ENCODE results near the gene PRL. TPM values are rescaled to one million over a fixed set of nuclear protein-coding genes. Genes with fewer than 3 reads are reported as not detected.

The PRL gene
- total and polyA plus RNA-seq, 12 donors, result not detected

DNA sequence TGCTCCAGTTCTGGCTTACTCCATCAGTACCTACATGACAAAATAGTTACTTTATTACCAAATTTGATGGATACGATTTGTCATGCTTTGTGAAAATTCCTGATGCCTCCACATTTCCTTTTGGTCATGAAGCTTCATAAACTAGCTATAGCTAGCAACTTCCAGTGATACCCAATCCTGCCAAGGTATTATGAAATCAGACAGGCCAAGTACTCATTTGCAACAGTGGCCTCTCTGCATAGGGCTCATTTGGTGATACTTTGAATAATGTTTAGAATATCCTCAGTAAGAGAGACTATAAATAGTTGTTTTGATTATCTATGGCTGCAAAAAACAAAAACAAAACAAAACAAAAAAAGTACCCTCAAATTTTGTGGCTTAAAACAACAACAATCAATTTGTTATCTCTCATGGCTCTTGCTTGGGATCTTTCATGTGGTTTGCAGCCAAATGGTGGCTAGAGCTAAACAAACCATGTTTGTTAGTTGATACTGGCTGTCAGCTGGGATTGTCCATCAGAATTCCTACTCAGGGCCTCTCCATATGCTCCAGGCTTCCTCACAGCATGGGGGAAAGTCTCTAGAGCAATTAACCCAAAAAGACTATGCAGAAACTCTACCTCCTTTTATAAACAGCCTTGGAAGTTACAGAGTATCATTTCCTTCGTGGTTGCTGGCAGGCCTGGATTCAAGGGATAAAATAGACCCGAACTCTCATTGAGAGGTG, 10.1 kb upstream of the PRL start:
- Histone ChIP-seq H3K36me3 (no peaks in the 10 kb centered on the region), H3K4me3 (no peak overlapping the region), H3K4me1 (no peaks in the 10 kb centered on the region), H3K27me3 (no peaks in the 10 kb centered on the region), H3K27ac (no peak overlapping the region), H3K9me3 (peaks cover 0 to 20% (median 4%) of the 10 kb centered on the region in 11 donors)
- TF ChIP-seq, protein P1, sequence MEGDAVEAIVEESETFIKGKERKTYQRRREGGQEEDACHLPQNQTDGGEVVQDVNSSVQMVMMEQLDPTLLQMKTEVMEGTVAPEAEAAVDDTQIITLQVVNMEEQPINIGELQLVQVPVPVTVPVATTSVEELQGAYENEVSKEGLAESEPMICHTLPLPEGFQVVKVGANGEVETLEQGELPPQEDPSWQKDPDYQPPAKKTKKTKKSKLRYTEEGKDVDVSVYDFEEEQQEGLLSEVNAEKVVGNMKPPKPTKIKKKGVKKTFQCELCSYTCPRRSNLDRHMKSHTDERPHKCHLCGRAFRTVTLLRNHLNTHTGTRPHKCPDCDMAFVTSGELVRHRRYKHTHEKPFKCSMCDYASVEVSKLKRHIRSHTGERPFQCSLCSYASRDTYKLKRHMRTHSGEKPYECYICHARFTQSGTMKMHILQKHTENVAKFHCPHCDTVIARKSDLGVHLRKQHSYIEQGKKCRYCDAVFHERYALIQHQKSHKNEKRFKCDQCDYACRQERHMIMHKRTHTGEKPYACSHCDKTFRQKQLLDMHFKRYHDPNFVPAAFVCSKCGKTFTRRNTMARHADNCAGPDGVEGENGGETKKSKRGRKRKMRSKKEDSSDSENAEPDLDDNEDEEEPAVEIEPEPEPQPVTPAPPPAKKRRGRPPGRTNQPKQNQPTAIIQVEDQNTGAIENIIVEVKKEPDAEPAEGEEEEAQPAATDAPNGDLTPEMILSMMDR (IDR thresholded peaks at IDR 0.05), result no peak
- no peak for ATAC-seq
- 84 to 87% methylated on average over 3 of the region's 3 CpGs for WGBS, 2 donors
- intact Hi-C loops (cut with DNase I), result no loop called here
- no peak for DNase-seq

DNA sequence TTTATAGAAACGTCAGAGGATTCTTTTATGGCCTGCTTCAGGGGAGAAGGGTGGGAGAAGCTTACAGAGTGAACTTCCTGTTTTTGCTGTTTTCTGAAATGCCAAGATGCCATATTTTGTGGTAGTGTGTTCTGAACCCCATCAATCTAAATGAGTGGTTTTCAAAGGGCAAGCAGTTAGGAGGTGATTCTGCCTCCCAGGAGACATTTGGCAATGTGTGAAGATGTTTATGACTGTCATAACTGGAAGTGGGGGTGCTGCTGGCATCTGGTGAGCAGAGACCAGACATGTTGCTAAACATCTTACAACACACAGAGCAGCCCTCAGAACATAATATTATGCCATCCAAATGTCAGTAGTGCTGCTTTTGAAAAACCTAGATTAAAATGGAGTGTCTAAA, 6.0 kb upstream of the PRL start:
- Histone ChIP-seq H3K27ac (no peak overlapping the region), H3K27me3 (no peaks in the 10 kb centered on the region), H3K4me3 (no peak overlapping the region), H3K36me3 (no peaks in the 10 kb centered on the region), H3K9me3 (no peaks in the 10 kb centered on the region), H3K4me1 (no peaks in the 10 kb centered on the region)
- ATAC-seq (no peak), DNase-seq (no peak)
- TF ChIP-seq, protein P1 (IDR thresholded peaks at IDR 0.05), result no peak
- WGBS, 2 donors, result 52 to 63% methylated on average over 1 of the region's 1 CpG
- intact Hi-C loops (cut with DNase I), result no loop called here

DNA sequence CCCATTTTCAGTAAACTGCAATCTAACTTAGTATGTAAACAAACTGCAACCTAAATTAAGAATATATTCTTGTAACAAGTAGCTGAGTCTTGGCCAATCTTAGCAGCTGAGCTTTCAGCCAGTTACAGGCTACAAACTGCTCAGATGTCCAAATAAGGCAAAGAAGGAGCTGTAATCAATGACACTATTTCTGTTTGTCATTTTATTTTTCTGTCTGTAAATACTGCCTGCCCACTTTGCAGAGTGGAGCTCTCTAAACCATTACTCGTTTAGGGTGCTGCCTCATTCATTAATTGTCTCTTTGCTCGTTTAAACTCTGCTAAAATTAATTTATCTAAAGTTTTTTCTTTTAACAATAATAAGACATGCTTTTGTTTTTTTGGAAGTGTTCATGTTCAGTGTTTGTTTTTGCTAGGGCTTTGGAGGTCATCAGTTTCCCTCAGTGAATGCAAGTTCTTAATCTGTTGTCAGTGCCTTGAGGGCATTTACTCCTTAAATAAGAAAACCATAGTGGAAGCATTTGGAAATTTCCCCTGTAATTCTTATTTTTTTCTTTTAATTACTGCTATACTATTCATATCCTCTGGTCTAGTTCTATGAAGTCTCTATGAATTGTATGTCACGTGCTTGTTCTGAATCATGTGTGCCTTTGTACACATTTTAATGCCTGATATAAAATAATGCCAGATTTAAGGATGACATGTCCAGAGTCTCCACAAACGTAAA, 3.6 kb upstream of the PRL start:
- H3K4me1 ChIP-seq, result no peaks in the 10 kb centered on the region
- WGBS, 2 donors, result 85 to 91% methylated on average over 4 of the region's 4 CpGs
- TF ChIP-seq, protein P1 (IDR thresholded peaks at IDR 0.05), result no peak
- H3K4me3 ChIP-seq, result no peak overlapping the region
- ATAC-seq (no peak), DNase-seq (no peak)
- intact Hi-C loops (cut with DNase I), result no loop called here
- no peaks in the 10 kb centered on the region for H3K27me3 ChIP-seq
- H3K27ac ChIP-seq, result no peak overlapping the region
- no peaks in the 10 kb centered on the region for H3K36me3 ChIP-seq
- H3K9me3 ChIP-seq, result no peaks in the 10 kb centered on the region

DNA sequence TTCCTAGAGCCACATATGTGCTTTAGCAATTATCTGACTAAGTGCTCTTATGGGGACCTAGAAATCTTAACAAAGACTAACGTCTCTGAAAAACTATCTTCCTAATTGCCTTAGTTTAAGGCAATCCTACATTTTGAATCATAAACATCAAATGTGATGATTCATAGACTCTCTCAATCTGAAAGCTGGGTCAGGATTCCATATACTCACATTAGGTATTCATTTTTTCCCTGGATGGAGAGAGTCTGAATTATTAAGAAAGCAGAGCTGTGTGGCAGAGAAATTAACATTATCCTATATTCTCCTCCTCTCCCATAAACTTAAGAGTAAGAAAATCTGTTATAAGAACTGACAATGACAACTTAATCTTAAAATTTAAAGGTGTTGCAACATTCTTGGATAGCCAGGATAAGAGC, 1.6 kb upstream of the PRL start:
- no peak overlapping the region for H3K27ac ChIP-seq
- no peak for ATAC-seq
- TF ChIP-seq, protein P1 (IDR thresholded peaks at IDR 0.05), result no peak
- no peaks in the 10 kb centered on the region for H3K27me3 ChIP-seq
- H3K9me3 ChIP-seq, result no peaks in the 10 kb centered on the region
- intact Hi-C loops (cut with DNase I), result no loop called here
- no peak for DNase-seq
- H3K4me3 ChIP-seq, result no peak overlapping the region
- H3K4me1 ChIP-seq, result no peaks in the 10 kb centered on the region
- 91 to 94% methylated on average over 1 of the region's 1 CpG for WGBS, 2 donors
- H3K36me3 ChIP-seq, result no peaks in the 10 kb centered on the region

All from heart right ventricle (tissue), 16 donors.